K562 (cell line): Measurements from ENCODE around the gene ROM1. TPM values are rescaled to one million over a fixed set of nuclear protein-coding genes. Genes with fewer than 3 reads are reported as not detected.
A peak's percentile ranks its signal among the peaks of the same experiment; 100 is the strongest.

Experiments used
- KDM2B ChIP-seq: fragments of 250-450 bp; sonication (Bioruptor Pico); IDR thresholded peaks from 2 replicates; pipeline ENCODE4 v1.8.0; 2021; ENCODE audit warnings: mild to moderate bottlenecking, moderate library complexity
- MCM3 ChIP-seq: fragments of 450-650 bp; IDR thresholded peaks from 2 replicates; pipeline ENCODE4 v1.6.1; 2016
- RAD21 ChIP-seq, 2 experiments: fragments of 250-450 bp in 1 of 2; fragments of 450-650 bp in 1 of 2; sonication (Bioruptor Pico) in 1 of 2; formaldehyde crosslinking in 1 of 2; IDR thresholded peaks in 1 of 2; conservative IDR thresholded peaks in 1 of 2; 2 replicates each; pipeline versions ENCODE4 v1.4.0 to v1.8.0; 2020 to 2022; ENCODE audit warnings: mild to moderate bottlenecking in 2 of 2, moderate library complexity in 1 of 2
- RBM14 ChIP-seq: fragments of 200-400 bp; formaldehyde crosslinking; IDR thresholded peaks from 2 replicates; pipeline ENCODE4 v1.6.1; 2018; ENCODE audit warnings: low read depth, mild to moderate bottlenecking, low read length, moderate library complexity, borderline replicate concordance; ENCODE audit not compliant: insufficient read depth
- SMAD2 ChIP-seq: fragments of 150-350 bp; IDR thresholded peaks from 2 replicates; pipeline ENCODE4 v1.6.1; 2014; ENCODE audit warnings: low read depth, mild to moderate bottlenecking, low read length
- TCF7 ChIP-seq: sonication (generic); IDR thresholded peaks from 2 replicates; pipeline ENCODE4 v1.6.1; 2016; ENCODE audit warnings: antibody characterized with exemption, borderline replicate concordance
- ZBED1 ChIP-seq: IDR thresholded peaks from 2 replicates; pipeline ENCODE4 v1.6.1; 2014
- ZKSCAN3 ChIP-seq: fragments of 250-450 bp; sonication (Bioruptor Pico); IDR thresholded peaks from 2 replicates; pipeline ENCODE4 v1.4.0; 2020
- ZNF140 ChIP-seq: fragments of 250-450 bp; sonication (Bioruptor Pico); IDR thresholded peaks from 2 replicates; pipeline ENCODE4 v1.8.0; 2021; ENCODE audit warnings: moderate library complexity, mild to moderate bottlenecking, inconsistent platforms
- ZNF384 ChIP-seq: IDR thresholded peaks from 2 replicates; pipeline ENCODE4 v1.6.1; 2012; ENCODE audit warnings: low read depth, low read length, improper control_type of control experiment
- ZNF408 ChIP-seq: fragments of 250-450 bp; sonication (Bioruptor Pico); IDR thresholded peaks from 2 replicates; pipeline ENCODE4 v1.4.0; 2020; ENCODE audit warnings: low read depth, mild to moderate bottlenecking, moderate library complexity
- polyA plus RNA-seq, 8 experiments: library from polyadenylated mRNA; depleted of rRNA in 4 of 8; stranded (reverse) in 5 of 8; unstranded in 3 of 8; fragments of >200 nt; fragmentation: Nextera tagmentation in 2 of 8; fragmentation: Illumina TruSeq in 1 of 8; extraction: Ambion mirVana in 2 of 8; extraction: Trizol in 1 of 8; gene quantifications; 2 replicates each; pipeline versions ENCODE4 v1.2.1 to v1.2.3, GENCODE V29; 2011 to 2014; ENCODE audit warnings: inconsistent platforms in 1 of 8, missing spikeins in 1 of 8
- total RNA-seq, 7 experiments: library from RNA; depleted of rRNA in 6 of 7; stranded (reverse); fragments of >200 nt in 6 of 7; fragmentation: Illumina TruSeq in 2 of 7; extraction: Trizol in 2 of 7; gene quantifications; 2 replicates each; pipeline versions ENCODE4 v1.2.1 to v1.2.3, GENCODE V29; 2011 to 2021; ENCODE audit warnings: low replicate concordance in 1 of 7
- TF ChIP-seq, protein P1 (sequence below): fragments of 450-650 bp; IDR thresholded peaks from 2 replicates; pipeline ENCODE4 v1.6.1; 2014; ENCODE audit warnings: low read depth, mild to moderate bottlenecking, moderate library complexity, borderline replicate concordance
- TF ChIP-seq, protein P2 (sequence below): fragments of 450-650 bp; IDR thresholded peaks from 2 replicates; pipeline ENCODE4 v1.6.1; 2016; ENCODE audit warnings: mild to moderate bottlenecking, moderate library complexity
- TF ChIP-seq, protein P3 (sequence below), 2 experiments: fragments of 450-650 bp in 1 of 2; sonication (generic) in 1 of 2; formaldehyde crosslinking in 1 of 2; IDR thresholded peaks in 1 of 2; conservative IDR thresholded peaks in 1 of 2; 2 replicates each; pipeline versions ENCODE4 v1.6.1 to v1.8.1; 2016 to 2023; ENCODE audit warnings: mild to moderate bottlenecking in 2 of 2, moderate library complexity in 2 of 2, inconsistent platforms in 1 of 2, missing genetic modification reagents in 1 of 2

The ROM1 gene
- total and polyA plus RNA-seq, 9 of the 15 experiments (the other 6 are each of a cell fraction or from before 2014, with no cell fraction given): 0.75 to 4.0 (median 2.6) TPM

- TF ChIP-seq ZNF408 (CRISPR knock-in tag): no peak
- TF ChIP-seq RBM14: no peak
- TF ChIP-seq, protein P1, sequence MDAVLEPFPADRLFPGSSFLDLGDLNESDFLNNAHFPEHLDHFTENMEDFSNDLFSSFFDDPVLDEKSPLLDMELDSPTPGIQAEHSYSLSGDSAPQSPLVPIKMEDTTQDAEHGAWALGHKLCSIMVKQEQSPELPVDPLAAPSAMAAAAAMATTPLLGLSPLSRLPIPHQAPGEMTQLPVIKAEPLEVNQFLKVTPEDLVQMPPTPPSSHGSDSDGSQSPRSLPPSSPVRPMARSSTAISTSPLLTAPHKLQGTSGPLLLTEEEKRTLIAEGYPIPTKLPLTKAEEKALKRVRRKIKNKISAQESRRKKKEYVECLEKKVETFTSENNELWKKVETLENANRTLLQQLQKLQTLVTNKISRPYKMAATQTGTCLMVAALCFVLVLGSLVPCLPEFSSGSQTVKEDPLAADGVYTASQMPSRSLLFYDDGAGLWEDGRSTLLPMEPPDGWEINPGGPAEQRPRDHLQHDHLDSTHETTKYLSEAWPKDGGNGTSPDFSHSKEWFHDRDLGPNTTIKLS: 0 out of 2 replicates have a peak, but pooled peaks have one; percentile 15
- no peak for TF ChIP-seq ZKSCAN3 (CRISPR knock-in tag)
- no peak for TF ChIP-seq ZBED1
- TF ChIP-seq TCF7: no peak
- TF ChIP-seq, protein P2, sequence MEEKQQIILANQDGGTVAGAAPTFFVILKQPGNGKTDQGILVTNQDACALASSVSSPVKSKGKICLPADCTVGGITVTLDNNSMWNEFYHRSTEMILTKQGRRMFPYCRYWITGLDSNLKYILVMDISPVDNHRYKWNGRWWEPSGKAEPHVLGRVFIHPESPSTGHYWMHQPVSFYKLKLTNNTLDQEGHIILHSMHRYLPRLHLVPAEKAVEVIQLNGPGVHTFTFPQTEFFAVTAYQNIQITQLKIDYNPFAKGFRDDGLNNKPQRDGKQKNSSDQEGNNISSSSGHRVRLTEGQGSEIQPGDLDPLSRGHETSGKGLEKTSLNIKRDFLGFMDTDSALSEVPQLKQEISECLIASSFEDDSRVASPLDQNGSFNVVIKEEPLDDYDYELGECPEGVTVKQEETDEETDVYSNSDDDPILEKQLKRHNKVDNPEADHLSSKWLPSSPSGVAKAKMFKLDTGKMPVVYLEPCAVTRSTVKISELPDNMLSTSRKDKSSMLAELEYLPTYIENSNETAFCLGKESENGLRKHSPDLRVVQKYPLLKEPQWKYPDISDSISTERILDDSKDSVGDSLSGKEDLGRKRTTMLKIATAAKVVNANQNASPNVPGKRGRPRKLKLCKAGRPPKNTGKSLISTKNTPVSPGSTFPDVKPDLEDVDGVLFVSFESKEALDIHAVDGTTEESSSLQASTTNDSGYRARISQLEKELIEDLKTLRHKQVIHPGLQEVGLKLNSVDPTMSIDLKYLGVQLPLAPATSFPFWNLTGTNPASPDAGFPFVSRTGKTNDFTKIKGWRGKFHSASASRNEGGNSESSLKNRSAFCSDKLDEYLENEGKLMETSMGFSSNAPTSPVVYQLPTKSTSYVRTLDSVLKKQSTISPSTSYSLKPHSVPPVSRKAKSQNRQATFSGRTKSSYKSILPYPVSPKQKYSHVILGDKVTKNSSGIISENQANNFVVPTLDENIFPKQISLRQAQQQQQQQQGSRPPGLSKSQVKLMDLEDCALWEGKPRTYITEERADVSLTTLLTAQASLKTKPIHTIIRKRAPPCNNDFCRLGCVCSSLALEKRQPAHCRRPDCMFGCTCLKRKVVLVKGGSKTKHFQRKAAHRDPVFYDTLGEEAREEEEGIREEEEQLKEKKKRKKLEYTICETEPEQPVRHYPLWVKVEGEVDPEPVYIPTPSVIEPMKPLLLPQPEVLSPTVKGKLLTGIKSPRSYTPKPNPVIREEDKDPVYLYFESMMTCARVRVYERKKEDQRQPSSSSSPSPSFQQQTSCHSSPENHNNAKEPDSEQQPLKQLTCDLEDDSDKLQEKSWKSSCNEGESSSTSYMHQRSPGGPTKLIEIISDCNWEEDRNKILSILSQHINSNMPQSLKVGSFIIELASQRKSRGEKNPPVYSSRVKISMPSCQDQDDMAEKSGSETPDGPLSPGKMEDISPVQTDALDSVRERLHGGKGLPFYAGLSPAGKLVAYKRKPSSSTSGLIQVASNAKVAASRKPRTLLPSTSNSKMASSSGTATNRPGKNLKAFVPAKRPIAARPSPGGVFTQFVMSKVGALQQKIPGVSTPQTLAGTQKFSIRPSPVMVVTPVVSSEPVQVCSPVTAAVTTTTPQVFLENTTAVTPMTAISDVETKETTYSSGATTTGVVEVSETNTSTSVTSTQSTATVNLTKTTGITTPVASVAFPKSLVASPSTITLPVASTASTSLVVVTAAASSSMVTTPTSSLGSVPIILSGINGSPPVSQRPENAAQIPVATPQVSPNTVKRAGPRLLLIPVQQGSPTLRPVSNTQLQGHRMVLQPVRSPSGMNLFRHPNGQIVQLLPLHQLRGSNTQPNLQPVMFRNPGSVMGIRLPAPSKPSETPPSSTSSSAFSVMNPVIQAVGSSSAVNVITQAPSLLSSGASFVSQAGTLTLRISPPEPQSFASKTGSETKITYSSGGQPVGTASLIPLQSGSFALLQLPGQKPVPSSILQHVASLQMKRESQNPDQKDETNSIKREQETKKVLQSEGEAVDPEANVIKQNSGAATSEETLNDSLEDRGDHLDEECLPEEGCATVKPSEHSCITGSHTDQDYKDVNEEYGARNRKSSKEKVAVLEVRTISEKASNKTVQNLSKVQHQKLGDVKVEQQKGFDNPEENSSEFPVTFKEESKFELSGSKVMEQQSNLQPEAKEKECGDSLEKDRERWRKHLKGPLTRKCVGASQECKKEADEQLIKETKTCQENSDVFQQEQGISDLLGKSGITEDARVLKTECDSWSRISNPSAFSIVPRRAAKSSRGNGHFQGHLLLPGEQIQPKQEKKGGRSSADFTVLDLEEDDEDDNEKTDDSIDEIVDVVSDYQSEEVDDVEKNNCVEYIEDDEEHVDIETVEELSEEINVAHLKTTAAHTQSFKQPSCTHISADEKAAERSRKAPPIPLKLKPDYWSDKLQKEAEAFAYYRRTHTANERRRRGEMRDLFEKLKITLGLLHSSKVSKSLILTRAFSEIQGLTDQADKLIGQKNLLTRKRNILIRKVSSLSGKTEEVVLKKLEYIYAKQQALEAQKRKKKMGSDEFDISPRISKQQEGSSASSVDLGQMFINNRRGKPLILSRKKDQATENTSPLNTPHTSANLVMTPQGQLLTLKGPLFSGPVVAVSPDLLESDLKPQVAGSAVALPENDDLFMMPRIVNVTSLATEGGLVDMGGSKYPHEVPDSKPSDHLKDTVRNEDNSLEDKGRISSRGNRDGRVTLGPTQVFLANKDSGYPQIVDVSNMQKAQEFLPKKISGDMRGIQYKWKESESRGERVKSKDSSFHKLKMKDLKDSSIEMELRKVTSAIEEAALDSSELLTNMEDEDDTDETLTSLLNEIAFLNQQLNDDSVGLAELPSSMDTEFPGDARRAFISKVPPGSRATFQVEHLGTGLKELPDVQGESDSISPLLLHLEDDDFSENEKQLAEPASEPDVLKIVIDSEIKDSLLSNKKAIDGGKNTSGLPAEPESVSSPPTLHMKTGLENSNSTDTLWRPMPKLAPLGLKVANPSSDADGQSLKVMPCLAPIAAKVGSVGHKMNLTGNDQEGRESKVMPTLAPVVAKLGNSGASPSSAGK: no peak
- TF ChIP-seq MCM3: no peak
- no peak for TF ChIP-seq KDM2B
- peak in 1 of 2 experiments; percentile 13; a peak in 1 of 4 replicates for TF ChIP-seq RAD21 (CRISPR knock-in tag; conservative IDR thresholded peaks at IDR 0.05 in 1 of 2, IDR thresholded peaks at IDR 0.05 in 1 of 2)
- TF ChIP-seq, protein P3, sequence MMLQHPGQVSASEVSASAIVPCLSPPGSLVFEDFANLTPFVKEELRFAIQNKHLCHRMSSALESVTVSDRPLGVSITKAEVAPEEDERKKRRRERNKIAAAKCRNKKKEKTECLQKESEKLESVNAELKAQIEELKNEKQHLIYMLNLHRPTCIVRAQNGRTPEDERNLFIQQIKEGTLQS (IDR thresholded peaks at IDR 0.05): no peak
- TF ChIP-seq, protein P3 (CRISPR knock-in tag; conservative IDR thresholded peaks at IDR 0.05): no peak; the same call in 1 of the 2 replicates
- no peak for TF ChIP-seq ZNF140 (CRISPR knock-in tag)
- TF ChIP-seq ZNF384: no peak
- no peak for TF ChIP-seq SMAD2
Measured at GRCh38 chr11:62611705-62612365, 1.2 kb upstream of the ROM1 start (continued).
